Measurements from ENCODE around the gene KSR1.

Gene KSR1

GRCh38 chr17:27588354-27588753 is 132.1 kb downstream of the KSR1 start:
- Mint-ChIP-seq H3K4me1 (ENCODE audit: low read depth) (peaks cover 6% of the 10 kb centered on the region), H3K9me3 (no peaks in the 10 kb centered on the region), H3K27me3 (ENCODE audit: low read depth) (no peaks in the 10 kb centered on the region), H3K27ac (no peak overlapping the region), H3K36me3 (ENCODE audit: low read depth) (peaks cover 26% of the 10 kb centered on the region), H3K4me3 (no peak overlapping the region)

GRCh38 chr17:27590864-27591263 is 134.6 kb downstream of the KSR1 start:
- peak overlapping the region; percentile 17 for H3K27ac Mint-ChIP-seq
- peaks cover 24% of the 10 kb centered on the region for H3K4me1 Mint-ChIP-seq (ENCODE audit: low read depth)
- H3K9me3 Mint-ChIP-seq, result no peaks in the 10 kb centered on the region
- H3K36me3 Mint-ChIP-seq (ENCODE audit: low read depth), result peaks cover 27% of the 10 kb centered on the region
- H3K27me3 Mint-ChIP-seq (ENCODE audit: low read depth), result no peaks in the 10 kb centered on the region
- H3K4me3 Mint-ChIP-seq, result no peak overlapping the region

GRCh38 chr17:27591986-27592385 is 135.7 kb downstream of the KSR1 start:
- Mint-ChIP-seq H3K4me1 (ENCODE audit: low read depth) (peaks cover 29% of the 10 kb centered on the region), H3K27me3 (ENCODE audit: low read depth) (no peaks in the 10 kb centered on the region)

GRCh38 chr17:27593232-27593856 is 137.1 kb downstream of the KSR1 start:
- H3K9me3 Mint-ChIP-seq, result no peaks in the 10 kb centered on the region
- no peaks in the 10 kb centered on the region for H3K27me3 Mint-ChIP-seq (ENCODE audit: low read depth)
- no peak overlapping the region for H3K27ac Mint-ChIP-seq
- H3K4me3 Mint-ChIP-seq, result no peak overlapping the region
- peaks cover 36% of the 10 kb centered on the region for H3K36me3 Mint-ChIP-seq (ENCODE audit: low read depth)
- peaks cover 29% of the 10 kb centered on the region for H3K4me1 Mint-ChIP-seq (ENCODE audit: low read depth)

More at GRCh38 chr17:27591986-27592385, 135.7 kb downstream of the KSR1 start:
- H3K36me3 Mint-ChIP-seq (ENCODE audit: low read depth), result peaks cover 31% of the 10 kb centered on the region
- H3K9me3 Mint-ChIP-seq, result no peaks in the 10 kb centered on the region
- peak overlapping the region; percentile 31 for H3K27ac Mint-ChIP-seq
- H3K4me3 Mint-ChIP-seq, result no peak overlapping the region

- Mint-ChIP-seq H3K4me3 (no peak overlapping the region), H3K9me3 (no peaks in the 10 kb centered on the region), H3K36me3 (ENCODE audit: low read depth) (peaks cover 39% of the 10 kb centered on the region), H3K27me3 (ENCODE audit: low read depth) (no peaks in the 10 kb centered on the region), H3K4me1 (ENCODE audit: low read depth) (peaks cover 30% of the 10 kb centered on the region), H3K27ac (no peak overlapping the region)
Observed at GRCh38 chr17:27593857-27594255, 137.6 kb downstream of the KSR1 start.

- H3K36me3 Mint-ChIP-seq (ENCODE audit: low read depth), result peaks cover 36% of the 10 kb centered on the region
- H3K27me3 Mint-ChIP-seq (ENCODE audit: low read depth), result no peaks in the 10 kb centered on the region
- no peak overlapping the region for H3K4me3 Mint-ChIP-seq
- H3K9me3 Mint-ChIP-seq, result no peaks in the 10 kb centered on the region
- peak overlapping the region; percentile 74 for H3K27ac Mint-ChIP-seq
- H3K4me1 Mint-ChIP-seq (ENCODE audit: low read depth), result peaks cover 32% of the 10 kb centered on the region
Observed at GRCh38 chr17:27595208-27595607, 139.0 kb downstream of the KSR1 start.

- Mint-ChIP-seq H3K9me3 (no peaks in the 10 kb centered on the region), H3K4me1 (ENCODE audit: low read depth) (peaks cover 32% of the 10 kb centered on the region), H3K27me3 (ENCODE audit: low read depth) (no peaks in the 10 kb centered on the region), H3K27ac (peak overlapping the region; percentile 41), H3K4me3 (no peak overlapping the region), H3K36me3 (ENCODE audit: low read depth) (peaks cover 39% of the 10 kb centered on the region)
Observed at GRCh38 chr17:27596096-27596495, 139.8 kb downstream of the KSR1 start.

- Mint-ChIP-seq H3K4me1 (ENCODE audit: low read depth) (peaks cover 38% of the 10 kb centered on the region), H3K27ac (no peak overlapping the region), H3K9me3 (no peaks in the 10 kb centered on the region), H3K27me3 (ENCODE audit: low read depth) (no peaks in the 10 kb centered on the region), H3K4me3 (no peak overlapping the region), H3K36me3 (ENCODE audit: low read depth) (peaks cover 45% of the 10 kb centered on the region)
Observed at GRCh38 chr17:27596566-27597187, 140.4 kb downstream of the KSR1 start.

- Mint-ChIP-seq H3K27me3 (ENCODE audit: low read depth) (no peaks in the 10 kb centered on the region), H3K27ac (peak overlapping the region; percentile 15), H3K4me3 (no peak overlapping the region), H3K36me3 (ENCODE audit: low read depth) (peaks cover 45% of the 10 kb centered on the region), H3K9me3 (no peaks in the 10 kb centered on the region), H3K4me1 (ENCODE audit: low read depth) (peaks cover 41% of the 10 kb centered on the region)
Observed at GRCh38 chr17:27597188-27597580, 140.9 kb downstream of the KSR1 start.

- H3K27me3 Mint-ChIP-seq (ENCODE audit: low read depth), result no peaks in the 10 kb centered on the region
- no peak overlapping the region for H3K4me3 Mint-ChIP-seq
- no peaks in the 10 kb centered on the region for H3K9me3 Mint-ChIP-seq
- peaks cover 39% of the 10 kb centered on the region for H3K36me3 Mint-ChIP-seq (ENCODE audit: low read depth)
- H3K27ac Mint-ChIP-seq, result no peak overlapping the region
- peaks cover 39% of the 10 kb centered on the region for H3K4me1 Mint-ChIP-seq (ENCODE audit: low read depth)
Observed at GRCh38 chr17:27597783-27598320, 141.6 kb downstream of the KSR1 start.

GRCh38 chr17:27598337-27599050 is 142.2 kb downstream of the KSR1 start:
- Mint-ChIP-seq H3K27me3 (ENCODE audit: low read depth) (no peaks in the 10 kb centered on the region), H3K4me3 (no peak overlapping the region), H3K4me1 (ENCODE audit: low read depth) (peaks cover 41% of the 10 kb centered on the region), H3K27ac (peak overlapping the region; percentile 20), H3K9me3 (no peaks in the 10 kb centered on the region), H3K36me3 (ENCODE audit: low read depth) (peaks cover 37% of the 10 kb centered on the region)

GRCh38 chr17:27600471-27600870 is 144.2 kb downstream of the KSR1 start:
- Mint-ChIP-seq H3K36me3 (ENCODE audit: low read depth) (peaks cover 29% of the 10 kb centered on the region), H3K9me3 (no peaks in the 10 kb centered on the region), H3K27ac (no peak overlapping the region), H3K27me3 (ENCODE audit: low read depth) (no peaks in the 10 kb centered on the region), H3K4me1 (ENCODE audit: low read depth) (peaks cover 26% of the 10 kb centered on the region), H3K4me3 (no peak overlapping the region)

GRCh38 chr17:27601069-27601974 is 145.1 kb downstream of the KSR1 start:
- Mint-ChIP-seq H3K4me1 (ENCODE audit: low read depth) (peaks cover 20% of the 10 kb centered on the region), H3K4me3 (no peak overlapping the region), H3K36me3 (ENCODE audit: low read depth) (peaks cover 34% of the 10 kb centered on the region), H3K27ac (peak overlapping the region; percentile 38), H3K27me3 (ENCODE audit: low read depth) (no peaks in the 10 kb centered on the region), H3K9me3 (no peaks in the 10 kb centered on the region)

GRCh38 chr17:27601975-27602302 is 145.7 kb downstream of the KSR1 start:
- H3K9me3 Mint-ChIP-seq, result no peaks in the 10 kb centered on the region
- H3K4me1 Mint-ChIP-seq (ENCODE audit: low read depth), result peaks cover 17% of the 10 kb centered on the region
- H3K36me3 Mint-ChIP-seq (ENCODE audit: low read depth), result peaks cover 30% of the 10 kb centered on the region
- H3K27me3 Mint-ChIP-seq (ENCODE audit: low read depth), result no peaks in the 10 kb centered on the region
- H3K27ac Mint-ChIP-seq, result no peak overlapping the region
- H3K4me3 Mint-ChIP-seq, result no peak overlapping the region

Measured in T-helper 1 cell treated with Interleukin-12 subunit alpha and Interleukin-12 subunit beta and Interleukin-4 antibody, amounts not matched to agents 30 μg/mL and 1 μg/mL, for 36 hours (primary cell).